NCI-H1930 (cell line): ENCODE results near the gene RETREG2.

Source experiments
- DNase-seq, 2 experiments: peaks; one replicate each; lab custom pipeline; 2025; lab: John Stamatoyannopoulos, UW

The RETREG2 gene

DNA sequence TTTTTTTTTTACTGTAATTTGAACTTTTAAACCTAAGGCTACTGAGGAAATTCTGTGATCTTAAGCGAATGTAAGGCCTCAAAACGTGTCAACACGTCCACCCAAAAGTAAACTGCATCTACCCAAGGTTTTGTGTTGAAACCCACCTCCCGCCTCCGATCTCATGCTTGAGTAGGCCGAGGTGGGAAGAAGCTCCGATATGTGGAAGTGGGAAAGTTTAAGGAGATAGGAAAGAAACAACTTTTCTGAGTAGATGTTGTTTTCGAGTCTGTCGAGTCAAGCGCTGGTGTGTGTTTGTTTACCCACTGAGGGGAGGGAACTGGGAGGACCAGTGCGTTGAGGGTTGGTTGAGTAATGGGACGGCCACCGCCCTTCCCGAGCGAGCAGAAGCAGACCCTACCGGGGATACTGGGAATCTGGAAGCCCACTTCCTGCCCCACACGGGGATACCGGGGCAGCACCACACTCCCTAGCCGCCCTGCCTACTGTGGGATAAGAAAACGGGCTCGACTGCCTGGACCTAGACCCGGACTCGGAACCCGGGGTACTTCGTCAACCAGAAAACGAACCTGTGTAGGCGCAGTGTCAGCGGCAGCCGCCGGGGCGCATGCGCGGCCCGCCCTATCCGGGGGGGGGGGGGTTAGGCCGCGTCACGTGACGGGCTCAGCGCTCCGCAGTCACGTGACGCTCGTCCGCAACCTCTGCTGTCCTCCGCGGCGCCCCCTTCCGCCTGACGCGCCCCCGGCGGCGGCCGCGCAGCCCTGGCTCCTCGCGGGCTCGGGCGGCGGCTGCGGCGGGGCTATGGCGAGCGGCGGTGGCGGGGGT, at the start of gene RETREG2:
Gene RETREG2 (plus strand): TSS at position 724 of the 825 bp plus-strand sequence. CDS start 78 bp downstream, at position 802.
- peak; percentile 84 to 89 for DNase-seq

GRCh38 chr2:219128396-219128795, 49.7 kb upstream of the RETREG2 start:
- DNase-seq: no peak

DNA sequence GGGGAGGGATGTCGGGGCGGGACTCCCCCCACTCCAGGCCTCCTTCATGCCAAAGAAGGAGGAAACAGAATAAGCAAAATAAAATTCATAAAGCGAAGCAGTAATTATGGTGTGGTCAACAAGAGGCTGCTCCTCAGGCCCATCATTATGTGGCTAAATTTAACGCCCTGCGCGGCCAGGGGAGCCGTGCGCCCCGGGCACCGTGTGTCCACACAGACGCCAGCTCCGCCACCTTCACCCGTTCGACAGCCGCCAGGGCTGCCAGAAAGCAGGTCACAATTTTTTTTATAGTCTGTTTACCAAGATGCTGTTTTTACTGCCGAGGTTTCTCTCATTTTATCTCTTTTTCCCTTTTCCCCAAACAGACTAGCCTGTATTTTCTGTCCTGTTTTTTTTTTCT, 48.5 kb upstream of the RETREG2 start:
- DNase-seq: no peak

GRCh38 chr2:219131327-219131726, 46.7 kb upstream of the RETREG2 start:
- no peak for DNase-seq

DNA sequence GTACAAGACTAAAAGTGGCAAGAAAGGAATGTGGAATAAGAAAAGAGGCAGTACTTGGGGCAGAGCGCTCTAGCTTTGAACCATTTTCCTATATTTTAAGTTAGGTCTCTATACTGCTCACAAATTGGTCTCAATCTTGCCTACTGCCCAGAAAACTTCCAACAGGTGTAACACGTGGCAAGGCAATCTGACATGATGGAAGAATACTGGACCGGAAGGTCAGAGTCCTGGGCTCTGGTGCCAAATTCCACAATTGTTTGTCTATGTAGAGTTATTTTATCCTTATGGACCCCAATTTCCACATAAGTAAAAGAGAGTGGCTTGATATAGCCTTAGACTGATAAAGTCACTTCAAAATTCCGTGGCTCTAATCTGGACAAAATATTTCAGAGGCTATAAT, 46.3 kb upstream of the RETREG2 start:
- DNase-seq: no peak

DNA sequence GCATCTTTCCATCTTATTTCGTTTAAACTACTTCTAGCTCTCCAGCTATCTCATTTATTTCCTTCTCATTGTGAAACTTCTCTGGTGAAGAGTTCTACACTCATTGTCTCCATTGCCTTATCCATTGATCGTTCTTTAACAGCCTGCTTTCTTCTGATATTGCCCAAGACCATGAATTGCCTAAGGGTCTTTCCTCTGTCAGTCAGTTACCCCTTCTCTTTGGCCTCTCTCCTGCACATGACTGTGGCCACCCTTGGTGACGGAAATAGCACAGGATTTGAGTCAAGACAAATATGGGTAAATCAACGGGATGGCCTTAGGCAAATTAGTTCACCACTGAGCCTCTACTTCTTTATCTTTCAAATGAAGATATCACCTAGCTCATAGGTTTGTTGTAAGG, 44.1 kb upstream of the RETREG2 start:
- DNase-seq: no peak

- DNase-seq: no peak
These were observed 37.4 kb upstream of the RETREG2 start for GRCh38 chr2:219140722-219141121.

DNA sequence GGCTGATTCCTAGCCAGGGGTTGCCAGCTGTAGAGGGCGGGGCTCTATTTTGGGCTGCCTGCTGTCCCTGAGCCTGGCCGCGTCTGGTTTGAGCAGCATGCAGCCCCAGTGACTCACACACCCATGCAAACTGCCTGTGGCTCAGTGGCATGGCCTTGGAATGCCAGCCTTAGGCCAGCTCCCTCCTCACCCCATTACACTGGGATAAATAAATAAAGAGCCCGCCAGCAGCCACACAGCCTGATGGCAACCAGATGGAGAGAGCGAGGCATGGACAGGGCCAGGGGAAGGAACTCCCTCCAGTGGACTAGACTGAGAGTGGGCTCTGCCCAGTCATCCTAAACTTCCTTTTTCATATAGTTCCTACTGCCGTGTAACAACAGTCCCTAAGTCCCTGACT, 35.7 kb upstream of the RETREG2 start:
- no peak for DNase-seq

GRCh38 chr2:219149667-219150066, 28.4 kb upstream of the RETREG2 start:
- no peak for DNase-seq

DNA sequence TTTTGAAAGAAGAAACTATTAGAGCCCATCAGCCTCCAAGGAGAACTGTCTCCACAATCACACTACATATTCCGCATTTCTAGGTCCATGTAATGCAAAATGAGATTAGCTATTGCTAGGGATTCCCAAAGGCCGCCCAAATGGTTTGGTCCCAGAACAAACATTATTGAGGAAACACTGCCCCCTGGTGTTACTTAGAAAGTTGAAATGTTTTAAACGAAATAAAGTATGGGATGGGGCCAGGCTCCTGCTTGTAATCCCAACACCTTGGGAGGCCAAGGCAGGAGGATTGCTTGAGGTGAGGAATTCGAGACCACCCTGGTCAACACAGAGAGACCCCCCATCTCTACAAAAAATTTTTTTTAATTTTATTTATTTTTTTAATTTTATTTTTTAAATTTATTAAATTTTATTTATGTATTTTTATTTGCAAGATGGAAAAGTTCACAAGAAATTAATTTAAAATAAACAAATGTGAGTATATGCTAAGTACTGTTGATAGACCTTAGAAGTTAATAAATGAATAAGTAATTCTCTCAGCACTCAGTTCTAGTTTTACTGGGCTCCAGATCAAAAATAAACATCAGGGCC, 22.9 kb upstream of the RETREG2 start:
- DNase-seq: peak; percentile 41 to 87

- DNase-seq: no peak
These were observed 20.7 kb upstream of the RETREG2 start for GRCh38 chr2:219157396-219157795.

- no peak for DNase-seq
These were observed 20.1 kb upstream of the RETREG2 start for GRCh38 chr2:219158025-219158424.

GRCh38 chr2:219158586-219158985, 19.5 kb upstream of the RETREG2 start:
- DNase-seq: no peak

DNA sequence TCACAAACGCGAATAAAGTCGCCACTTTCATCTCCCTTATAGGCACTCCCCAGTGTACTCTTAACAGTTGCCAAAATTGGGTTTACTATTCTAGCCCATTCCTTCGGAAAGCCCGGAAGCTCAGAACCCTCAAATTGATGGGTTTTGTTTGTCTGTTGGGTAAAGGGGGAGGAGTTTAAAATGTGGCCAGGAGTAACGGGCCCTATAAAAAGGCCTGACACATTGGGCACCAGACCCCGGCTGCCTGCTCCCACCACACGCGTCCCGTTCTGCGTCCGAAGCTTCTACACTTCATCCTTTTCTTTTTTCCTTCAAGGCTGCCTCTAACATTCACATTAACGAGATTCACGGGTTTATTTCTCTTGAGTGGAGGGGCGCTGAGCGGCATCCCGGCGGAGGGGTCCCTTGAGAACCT, 18.3 kb upstream of the RETREG2 start:
- no peak for DNase-seq

DNA sequence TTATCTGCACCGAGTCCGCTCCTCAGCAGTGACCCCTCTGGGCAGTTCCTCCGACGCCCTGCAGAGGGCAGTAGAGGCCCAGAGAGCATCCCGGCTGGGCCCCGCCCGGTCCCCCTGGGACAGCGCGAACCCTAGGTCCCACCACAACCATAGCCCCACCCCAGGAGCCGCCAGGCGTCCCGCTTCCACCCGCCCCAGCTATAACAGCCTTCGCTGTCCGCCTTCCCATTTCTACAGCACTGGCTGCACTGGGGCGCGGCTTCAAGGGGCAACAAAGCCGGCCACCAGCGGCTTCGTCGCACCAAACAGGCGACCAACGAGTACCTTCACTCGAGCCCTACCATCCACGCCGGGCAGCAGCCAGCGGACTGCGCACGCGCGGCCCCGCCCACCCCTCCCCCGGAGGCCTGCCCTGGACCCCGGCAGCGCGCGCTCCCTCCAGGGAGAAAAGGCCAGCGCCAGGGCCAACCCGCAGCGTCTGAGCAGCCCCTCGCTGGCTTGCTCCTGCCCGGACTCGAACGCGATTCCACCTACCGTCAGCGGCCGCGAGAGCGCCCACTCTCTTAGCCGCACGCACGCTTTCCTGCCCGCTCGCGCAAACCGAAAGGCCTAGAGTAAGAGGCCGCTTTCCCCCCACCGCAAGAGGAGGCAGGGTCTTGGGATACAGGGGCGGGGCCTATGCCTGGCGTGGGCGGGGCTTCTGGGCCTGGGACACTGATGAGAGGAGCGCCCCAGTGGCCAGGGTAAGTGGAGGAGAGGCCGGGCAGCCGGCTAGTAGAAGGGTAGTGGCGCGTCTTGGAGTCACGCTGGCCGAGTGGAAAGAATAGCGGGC, 17.7 kb upstream of the RETREG2 start, which contains the start of gene NHEJ1:
Gene NHEJ1 (minus strand): TSS at position 630 of the 832 bp plus-strand sequence. CDS start 2,453 bp downstream, outside the sequence.
- peak; percentile 87 to 89 for DNase-seq

DNA sequence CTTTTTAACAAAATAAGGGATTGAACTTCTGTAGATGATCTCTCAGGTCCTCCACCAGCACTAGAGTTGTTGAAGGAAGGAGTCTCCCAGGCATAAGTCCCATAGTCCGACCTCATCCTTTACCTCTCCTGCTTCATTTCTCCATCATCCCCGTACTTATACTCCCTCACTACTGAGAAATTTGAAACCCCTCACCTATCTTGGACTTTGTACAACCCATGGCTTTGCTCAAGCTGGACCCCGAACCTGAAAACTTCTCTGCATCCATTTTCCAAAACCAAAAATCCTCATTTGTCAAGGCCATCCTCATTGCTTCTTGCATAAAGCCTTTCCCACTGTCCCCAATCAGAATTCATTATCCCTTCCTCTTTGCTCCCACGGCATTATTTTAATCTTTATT, 17.0 kb upstream of the RETREG2 start:
- no peak for DNase-seq

DNA sequence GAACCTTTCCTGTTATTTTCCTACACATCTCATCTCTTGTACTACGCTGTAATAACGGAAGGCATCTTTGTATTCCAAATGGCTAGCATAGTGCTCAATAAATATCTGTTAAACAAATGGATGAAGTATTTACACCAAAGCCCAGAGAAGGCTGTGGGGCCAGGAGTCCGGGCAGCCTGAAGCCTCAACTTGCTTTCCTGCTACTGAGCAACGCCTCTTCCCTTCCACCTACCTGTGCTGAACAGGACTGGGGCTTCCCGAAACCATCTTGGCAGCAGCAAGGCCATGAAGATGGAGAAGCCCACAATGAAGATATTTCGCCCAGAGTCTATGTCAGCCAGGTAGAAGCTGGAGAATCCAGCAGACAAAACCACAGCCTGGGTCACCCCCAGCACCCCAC, 14.9 kb upstream of the RETREG2 start:
- DNase-seq: no peak

- no peak for DNase-seq
These were observed 12.8 kb upstream of the RETREG2 start for GRCh38 chr2:219165058-219165911.

DNA sequence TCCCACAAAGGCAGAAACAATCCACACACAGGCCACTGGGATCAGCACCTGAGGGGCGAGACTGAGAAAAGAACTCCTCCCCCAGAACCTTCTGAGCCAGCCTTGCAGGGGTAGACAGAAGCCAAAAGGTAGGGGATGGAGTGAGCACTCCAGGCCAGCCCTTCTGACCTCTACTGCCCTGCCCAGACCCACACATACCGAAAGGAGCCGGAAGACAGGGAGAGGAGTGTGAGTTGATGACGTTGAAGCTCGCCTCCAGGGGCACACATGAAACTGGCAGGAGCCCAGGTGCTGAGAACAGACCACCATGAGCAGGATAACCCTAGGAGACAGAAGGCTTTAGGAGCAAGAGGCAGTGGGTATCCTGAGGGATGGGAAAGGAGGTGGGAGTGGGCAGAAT, 10.1 kb upstream of the RETREG2 start:
- no peak for DNase-seq

GRCh38 chr2:219168526-219168925, 9.5 kb upstream of the RETREG2 start:
- no peak for DNase-seq

DNA sequence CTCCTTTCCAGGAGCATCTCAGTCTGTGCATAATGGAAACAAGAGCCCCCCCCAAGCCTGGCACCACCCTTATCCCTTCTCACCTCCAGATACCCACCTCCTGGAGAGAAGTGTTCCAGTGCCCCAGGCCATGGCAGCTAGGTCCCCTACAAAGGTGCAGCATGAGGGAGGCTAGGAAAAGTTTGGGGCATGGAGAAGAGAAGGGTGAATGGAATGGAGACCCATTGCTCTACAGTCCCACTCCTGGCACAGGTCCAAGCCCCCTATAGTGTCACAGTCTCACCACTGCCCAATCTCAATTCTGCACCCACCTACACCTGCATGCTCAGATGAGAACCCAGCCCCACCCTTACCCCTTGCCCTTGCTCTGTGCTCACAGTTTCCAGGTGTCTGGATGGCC, 9.1 kb upstream of the RETREG2 start:
- no peak for DNase-seq
